GM19455 (cell line): ENCODE measurements around the gene CAMK1G.

ENCODE experiments used
- ATAC-seq: cut with Tn5 transposase; IDR thresholded peaks from one replicate; pipeline ENCODE4 v1.9.1; 2021; ENCODE audit not compliant: unreplicated experiment

The CAMK1G gene

DNA sequence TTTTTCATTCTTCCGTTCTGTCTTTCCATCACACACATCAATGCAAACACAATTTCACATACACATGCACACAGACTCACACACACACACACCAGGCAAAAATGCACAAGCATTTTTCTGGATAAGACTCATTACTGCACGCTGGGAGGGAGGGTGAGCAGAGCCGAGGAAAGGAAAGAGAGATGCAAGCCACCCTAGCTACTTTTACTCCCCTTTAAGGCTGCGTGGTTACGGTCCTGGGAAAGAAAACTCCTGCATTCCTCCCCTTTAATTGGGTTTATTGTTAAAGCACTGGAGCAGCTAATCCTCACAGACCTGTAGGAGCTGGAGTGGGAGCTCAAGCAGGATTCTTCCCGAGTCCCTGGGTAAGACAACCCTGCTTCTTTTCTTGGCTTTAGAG is at the start of gene CAMK1G:
TSS of gene CAMK1G (plus strand) at position 307 of the 400 bp plus-strand sequence. CDS start 11,270 bp downstream, outside the sequence.
- ATAC-seq = no peak

DNA sequence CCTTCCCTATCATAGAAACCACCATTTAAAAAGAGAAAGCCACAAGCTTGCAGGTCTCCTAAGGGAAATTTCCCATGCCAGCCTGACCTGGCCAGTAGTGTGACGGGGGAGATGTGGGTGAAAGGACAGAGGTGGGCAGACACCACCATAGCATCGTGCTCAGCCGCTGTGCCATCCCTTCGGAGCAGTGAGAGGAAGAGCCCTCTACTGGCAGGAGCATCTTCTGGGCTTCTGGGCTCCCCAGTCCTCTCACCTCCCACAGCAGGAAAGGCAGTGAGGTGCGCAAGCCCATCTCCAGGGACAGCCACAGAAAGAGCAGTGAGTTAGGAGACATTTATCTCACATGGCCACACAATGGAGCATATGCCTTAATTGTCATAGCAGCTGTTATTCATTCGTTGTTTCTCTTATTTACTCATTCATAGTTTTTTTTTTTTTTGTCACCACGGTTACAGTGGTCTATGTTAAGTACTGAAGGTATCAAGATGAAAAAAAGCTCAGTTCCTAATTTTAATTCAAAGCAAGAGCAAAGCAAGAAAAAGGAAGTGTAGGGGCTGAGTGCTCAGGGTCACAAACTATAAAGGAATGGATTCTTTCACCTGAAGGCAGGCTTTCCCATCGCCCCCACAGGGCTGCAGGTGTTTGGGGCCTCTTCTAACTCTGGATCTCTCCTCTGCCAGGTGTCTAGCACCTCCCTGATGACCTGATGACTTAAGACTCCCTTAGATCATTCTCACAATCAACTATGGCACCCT is 48.8 kb upstream of the CAMK1G start:
- no peak for ATAC-seq

DNA sequence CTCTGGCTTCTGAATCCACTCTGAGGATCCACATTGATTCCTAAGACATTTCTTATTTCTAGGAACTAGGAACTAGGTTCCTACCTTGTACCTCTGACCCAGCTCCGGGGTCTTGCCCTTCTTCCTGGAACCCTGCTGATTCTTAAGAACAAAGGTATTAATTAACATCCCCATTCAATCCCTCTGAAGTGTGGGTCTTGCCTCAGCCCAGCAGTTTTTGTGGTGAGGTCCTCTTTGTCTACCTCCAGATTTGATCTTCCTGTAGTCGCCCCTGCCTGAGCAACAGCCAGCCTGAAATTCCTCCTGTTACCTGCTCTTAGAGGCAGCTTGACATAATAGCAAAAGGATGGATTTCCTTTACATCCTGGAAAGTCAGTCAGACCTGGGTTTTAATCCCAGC is 46.7 kb upstream of the CAMK1G start:
- ATAC-seq = no peak

DNA sequence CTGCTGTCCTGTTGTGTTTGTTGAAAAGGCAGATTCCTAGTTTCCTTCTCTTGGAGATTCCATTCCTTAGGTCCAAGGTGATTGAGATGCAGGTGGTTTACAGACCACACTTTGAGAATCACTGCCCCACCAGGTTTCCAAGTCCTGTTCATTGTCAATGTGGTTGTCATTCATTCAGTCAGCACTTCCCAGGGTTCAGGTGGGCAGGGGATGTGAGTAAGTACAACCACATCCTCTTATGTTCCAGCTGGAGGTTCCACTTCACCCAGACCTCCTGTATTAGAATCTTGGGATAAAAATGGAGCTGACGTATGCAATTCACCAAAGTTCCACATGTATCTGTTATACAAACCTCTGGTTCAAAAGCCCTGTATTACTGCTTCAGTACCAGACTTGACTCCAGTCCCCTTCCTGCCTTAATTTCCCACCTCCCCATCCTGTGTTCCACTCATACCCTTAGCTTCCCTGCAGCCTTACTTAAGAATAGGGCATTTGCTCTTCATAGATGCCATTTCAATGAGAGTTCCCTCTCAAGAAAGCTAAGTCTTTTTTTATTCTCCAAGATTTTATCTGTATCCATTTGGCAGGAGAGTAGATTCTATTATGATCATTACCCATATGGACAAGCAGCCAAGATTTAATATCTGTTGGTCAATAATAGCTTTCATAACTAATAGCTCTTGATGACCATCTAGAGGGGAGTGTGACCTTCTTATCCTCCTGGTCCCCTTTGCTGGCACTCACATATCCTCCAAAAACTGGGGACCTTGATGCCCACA is 46.0 kb upstream of the CAMK1G start:
- no peak for ATAC-seq

DNA sequence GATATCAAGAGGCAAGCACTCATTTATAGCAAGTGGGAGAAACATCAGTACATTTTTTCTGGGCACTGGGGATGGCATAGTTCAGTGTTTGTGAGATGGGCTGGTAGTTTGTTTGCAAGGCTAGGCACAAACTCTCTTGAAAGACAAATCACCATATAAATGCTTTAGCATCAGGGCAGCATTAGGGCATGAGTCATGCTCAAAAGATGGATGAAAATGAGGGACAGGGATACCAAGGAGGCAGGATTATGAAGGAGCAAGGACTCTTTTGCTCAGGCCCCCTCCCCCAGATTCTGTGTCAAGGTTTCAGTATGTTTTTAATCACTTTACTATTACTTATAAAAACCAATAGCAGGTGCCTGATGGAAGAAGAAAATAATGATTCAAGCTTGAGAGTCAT is 43.9 kb upstream of the CAMK1G start:
- no peak for ATAC-seq

DNA sequence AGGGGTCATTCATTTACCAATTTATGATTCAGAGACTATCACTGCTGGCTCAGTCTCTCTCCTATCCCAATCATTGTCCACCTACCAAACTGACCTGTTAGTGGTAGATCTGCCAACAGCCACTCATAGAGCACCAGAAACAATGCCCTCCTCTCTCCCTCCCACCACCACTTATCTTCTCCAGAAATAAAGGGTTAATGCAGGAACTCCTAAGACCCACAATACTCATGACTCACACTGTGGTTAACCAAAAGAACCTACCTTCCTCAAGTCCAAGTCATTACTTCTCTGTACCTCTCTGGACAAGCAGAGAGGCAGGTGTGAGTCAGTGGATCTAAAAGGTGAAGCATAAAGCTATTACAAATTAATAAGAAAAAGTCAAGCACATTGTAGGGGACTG is 40.9 kb upstream of the CAMK1G start:
- no peak for ATAC-seq

DNA sequence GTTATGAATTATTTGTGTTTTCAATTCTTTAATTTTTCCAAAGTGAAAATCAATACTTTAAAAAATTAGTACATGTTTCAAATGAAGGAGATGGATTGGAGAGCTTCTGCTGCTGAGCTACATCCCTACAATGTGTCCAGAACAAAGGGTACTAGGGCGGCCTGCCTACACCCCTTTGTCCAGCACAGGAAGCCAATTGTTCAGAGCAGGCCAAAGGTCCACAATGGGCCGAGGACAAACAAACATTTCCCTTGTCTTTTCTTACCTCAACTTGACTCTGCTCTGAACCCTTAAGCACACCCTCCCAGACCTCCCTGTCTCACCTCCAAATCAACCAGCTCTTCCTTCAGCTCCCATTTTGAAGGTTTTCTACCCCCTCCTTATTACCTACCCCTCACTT is 39.4 kb upstream of the CAMK1G start:
- no peak for ATAC-seq

DNA sequence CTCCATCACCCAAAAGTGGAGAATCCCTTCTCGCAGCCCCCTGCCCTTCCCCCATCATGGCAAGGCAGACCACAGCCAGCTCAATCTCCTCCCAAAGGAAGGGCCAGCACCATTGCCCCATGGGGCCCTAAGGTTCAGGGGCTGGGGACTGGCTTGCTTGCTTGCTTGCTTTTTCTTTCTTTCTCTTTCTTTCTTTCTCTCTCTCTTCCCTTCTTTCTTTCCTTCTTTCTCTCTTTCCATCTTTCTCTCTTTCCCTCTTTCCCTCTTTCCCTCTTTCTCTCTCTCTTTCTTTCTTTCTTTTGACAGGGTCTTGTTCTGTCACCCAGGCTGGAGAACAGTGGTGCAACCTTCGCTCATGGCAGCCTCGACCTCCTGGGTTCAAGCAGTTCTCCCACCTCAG is 38.1 kb upstream of the CAMK1G start:
- ATAC-seq = no peak

DNA sequence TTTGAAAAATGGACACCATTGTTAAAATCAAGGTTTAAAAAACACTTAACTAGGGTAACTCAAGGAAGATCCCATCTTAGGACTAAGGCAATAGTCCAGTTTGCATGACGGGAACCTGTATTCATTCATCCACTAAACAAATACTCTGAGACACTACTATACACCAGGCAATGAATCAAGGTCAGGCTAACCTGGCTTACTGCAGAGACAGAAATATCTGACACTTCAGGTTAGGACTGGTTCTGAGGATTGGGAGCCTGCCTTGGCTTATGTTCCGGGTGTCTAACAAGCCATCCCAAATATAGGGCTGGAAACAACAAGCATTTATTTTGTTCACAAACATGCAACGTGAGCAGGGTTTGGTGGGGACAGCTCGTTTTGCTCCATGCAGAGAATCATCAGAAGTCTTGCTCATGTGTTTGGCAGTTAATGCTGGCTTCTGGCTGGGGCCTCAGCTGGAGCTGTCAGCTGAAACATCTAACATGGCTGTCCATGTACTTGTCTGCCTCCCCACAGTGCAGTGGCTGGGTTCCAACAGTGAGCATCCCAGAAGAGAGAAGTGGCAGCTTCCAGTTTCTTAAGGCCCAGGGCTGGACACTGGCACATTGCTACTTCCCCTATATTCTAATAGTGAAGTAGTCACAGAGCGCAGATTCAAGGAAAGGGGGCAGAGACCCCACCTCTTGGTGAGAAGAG is 37.0 kb upstream of the CAMK1G start:
- ATAC-seq = no peak

DNA sequence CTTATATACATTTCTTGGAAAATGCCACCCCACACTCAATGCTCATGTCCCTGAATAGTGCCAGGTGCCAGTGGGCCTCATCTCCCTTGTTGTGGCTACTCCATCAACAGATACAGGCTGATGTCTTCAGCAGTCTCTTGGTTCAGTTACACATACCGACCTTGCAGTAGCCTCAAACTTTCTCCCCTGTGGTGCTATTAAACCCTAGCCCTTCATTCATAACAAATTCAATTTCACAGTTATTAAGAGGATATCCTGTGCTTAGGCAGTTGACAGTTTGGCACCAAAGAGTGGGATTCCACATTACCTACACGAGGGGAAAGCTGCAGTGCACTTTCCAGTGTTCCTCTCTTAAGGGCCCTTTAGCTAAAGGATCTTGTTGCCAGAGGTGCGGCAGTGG is 35.9 kb upstream of the CAMK1G start:
- no peak for ATAC-seq

DNA sequence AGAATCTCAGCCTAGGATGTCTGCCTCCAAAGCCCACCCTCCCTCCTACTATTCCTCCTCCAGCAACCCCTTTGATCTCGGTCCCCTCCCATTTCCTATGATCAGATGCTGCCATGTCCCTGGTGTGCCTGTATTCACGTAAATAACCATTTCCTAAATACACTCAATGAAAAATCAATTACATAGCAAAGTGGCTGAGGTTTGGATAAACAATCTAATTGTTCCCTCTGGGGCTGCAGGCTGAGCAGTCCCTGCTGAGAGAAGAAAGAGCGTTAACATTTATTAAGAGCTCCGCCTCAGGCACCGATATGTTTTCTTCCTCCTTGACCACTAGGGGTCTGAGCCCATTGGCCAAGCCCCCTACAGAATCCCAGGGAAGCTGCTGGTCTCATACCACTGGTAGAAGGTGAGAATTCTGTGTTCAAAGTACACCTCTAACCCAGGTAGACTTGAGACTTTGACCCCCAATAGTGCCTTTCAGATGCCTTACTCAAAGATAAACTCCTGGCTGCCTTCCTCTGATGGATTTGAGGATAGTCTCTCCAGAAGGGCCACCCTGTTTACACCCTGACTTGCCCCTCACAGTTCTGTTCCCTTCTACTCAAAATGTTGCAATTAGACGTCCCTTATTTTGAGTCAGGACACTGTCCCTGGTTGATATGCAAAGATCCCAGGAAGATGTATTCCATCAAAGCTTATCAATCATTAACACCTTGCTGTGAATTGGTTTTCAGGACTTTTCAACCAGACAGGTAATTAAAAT is 33.9 kb upstream of the CAMK1G start:
- ATAC-seq = no peak

DNA sequence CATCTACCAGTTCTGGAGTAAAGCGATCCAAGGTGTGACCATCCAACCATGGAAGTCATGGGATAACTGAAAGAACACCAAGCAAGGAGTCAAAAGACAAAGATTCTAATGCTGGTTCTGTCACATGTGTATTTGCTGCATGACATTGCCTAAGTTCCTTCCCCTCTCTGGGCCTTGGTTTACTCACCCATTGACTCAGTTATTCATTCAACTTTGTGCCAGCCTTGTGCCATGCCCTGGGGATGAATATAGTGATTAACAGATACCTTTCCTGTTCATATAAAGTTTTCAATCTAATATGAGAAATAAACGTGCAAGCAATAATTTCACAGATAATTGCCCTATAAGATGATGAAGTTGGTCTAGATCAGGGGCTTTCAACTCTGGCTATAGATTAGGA is 33.0 kb upstream of the CAMK1G start:
- ATAC-seq = no peak

DNA sequence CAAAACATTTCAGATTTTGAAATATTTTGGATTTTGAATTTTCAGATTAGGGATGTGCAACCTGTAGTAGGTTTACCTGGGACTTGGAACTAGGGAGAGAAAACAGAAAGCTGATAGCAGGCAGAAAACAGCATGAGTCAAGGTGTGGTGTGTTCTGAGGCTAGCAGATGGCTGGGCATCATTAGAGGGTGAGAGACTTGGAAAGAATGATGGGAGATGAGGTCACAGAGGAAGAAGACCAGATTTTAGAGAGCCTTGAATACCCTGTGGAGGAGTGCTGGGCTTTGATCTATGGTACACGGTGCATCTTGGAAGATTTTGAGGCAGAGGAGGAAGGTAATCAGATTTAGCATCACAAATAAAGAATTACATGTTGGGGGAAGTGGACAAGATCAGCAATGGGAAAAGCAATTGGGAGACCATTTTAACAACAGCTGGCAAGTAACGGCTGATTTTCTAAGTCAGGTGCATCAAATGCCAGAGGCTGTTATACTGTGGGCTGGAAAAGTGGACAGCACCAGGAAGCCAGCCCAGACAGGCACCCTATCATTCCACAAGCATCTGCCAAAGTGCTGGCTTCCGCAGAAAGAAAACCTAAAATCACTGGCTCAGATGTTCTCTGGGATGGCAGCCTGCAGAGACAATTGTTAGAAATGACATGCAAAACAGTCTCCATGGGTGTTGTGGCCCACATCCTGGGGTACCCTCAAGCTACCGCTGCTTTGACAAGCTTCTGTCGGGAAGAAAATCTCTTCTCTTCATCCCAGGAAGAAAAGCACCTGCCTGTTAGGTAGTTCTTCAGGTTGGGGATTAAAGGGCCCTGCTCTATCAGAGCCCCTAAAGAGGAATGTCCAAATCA is 30.9 kb upstream of the CAMK1G start:
- no peak for ATAC-seq

DNA sequence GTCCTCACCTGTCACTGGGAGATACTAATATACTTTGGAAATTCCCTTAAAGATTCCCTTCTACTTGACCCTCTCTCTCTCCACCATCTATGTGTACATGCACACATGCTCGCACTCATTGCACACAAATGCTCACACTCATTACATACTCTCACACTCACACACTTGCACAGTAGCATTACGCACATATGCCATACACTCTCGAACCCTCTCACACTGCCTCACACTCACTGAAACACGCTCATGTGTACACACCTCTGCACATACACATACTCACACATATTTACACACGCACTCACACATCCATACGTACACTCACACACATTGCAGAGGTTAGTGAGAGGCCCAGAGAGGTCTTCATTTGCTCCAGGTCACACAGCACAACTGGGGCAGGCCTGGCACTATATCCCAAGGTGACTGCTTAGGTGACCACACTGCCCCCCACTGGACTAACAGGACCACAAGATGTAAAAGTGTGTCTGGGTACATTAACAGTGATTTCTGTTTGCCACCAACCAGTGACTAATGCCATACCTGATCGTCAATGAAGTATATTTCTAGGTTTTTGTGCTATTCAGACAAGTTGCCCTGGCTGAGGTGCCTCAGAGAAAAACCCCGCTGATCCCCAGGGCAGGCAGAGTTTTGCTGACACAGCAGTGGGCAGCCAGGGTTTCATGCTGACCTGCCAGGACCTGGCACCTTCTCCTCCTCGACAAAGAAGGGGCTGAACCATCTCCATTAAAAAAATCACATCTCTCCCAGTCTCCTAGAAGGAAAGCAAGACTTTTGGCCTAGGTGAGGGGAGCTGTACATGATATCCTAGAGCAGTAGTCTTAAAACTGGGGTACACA is 28.5 kb upstream of the CAMK1G start:
- no peak for ATAC-seq

DNA sequence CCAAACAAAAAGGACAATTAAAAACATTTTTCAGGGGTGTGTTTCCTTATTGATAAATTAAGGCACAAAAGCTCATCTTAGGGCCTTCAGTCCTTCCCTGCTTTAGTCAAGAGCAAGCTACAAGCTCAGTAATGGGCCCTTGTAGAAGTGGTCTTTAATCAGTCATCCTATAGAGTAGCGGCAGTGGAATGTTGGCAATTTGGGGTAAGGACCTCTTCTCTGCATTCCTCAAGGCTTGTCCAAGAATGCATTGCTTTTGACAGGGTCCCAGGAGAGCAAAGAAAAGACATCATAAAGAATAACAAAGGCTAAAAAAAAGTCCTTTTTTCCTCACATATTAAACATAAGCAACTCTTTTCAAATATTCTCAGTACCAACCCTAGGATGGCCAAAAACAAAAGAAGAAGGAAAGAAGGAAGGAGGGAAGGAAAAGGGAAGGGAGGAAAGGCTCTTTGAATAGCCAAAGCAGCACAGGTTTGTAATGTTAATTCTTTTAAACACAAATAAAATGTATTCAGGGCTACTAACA is 27.3 kb upstream of the CAMK1G start:
- ATAC-seq = no peak

DNA sequence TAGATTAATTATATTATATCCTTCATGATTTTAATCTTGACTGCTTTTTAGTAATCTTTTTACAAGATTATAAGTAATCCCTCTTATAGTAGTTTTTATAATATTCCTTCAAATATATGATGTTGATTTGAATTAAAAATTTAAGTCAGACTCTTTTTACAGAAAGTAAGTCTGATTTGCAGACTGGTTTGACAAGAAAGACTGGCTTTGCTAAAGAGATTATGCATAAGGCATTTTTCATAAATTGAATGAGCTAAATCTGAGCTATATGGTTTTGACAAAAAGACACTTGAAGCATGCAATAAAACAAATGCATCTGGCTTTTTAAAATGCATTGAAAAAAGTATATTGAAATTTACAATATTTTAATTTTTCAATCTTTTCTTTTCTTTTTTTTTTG is 26.3 kb upstream of the CAMK1G start:
- ATAC-seq = no peak

DNA sequence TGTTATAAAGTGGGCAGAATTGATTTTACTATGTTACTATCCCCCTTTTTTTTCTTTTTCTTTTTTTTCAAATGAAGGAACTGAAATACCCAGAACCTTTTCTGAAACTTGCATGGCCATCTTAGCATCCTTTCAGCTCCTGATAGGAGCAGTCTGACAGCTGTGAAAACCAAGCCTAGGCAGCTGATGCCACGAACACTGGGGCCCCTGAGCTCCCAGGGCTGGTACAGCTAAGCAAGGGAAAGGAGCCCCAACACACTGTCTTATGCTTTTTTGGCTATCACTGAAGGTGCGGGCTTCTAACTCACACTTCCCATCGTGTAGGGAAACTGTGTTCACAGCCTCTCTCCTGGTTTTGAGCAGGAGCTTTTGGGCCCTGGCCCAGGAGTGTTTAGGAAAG is 23.0 kb upstream of the CAMK1G start:
- no peak for ATAC-seq

DNA sequence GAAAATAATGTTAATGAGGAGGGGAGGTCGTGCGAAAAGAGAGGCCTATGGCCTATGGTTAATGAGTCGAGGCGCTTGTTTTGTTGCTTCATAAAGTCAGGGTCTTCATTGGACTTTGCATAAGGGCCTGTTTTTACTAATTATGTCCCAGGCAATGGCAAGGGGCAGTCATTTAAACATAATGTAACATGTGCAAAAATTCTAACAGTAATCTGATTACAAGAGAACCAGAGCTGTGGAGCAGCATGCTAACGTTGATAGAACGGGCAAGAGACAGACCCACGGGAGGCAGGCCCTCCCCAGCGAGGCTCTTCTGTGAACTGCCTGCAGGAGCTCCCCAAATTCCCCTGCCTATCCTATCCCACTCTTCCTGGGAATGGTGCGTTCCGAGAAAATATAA is 22.6 kb upstream of the CAMK1G start:
- ATAC-seq = no peak

DNA sequence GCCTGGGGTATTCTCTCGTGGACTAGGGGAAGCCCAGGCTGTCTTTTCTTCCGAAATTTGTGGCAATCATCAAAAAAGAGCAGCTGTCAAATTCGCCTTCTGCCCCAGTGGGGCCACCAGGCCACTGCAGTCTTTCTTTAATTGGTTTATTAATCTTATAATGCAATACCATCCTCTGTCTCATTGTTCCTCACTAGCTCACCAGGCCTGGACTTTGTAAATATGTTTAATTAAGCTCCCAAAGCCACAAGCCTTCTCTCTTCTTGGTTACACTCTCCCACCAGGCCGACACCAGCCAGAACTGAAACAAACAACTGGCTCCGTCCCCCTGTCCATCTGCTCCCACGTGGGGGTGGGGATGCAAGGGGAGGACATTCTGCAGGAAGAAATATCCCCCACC is 22.0 kb upstream of the CAMK1G start:
- no peak for ATAC-seq
